ENCODE measurements around the gene IVD. TPM values are rescaled to one million over a fixed set of nuclear protein-coding genes. Genes with fewer than 3 reads are reported as not detected.

The IVD gene
- total and polyA plus RNA-seq, 9 of the 15 experiments (the other 6 are each of a cell fraction or from before 2014, with no cell fraction given): 0.15 to 4.5 (median 2.4) TPM

GRCh38 chr15:40437752-40438687 lies 32.4 kb downstream of the IVD start (continued):
- TF ChIP-seq CREB5 (CRISPR knock-in tag; IDR thresholded peaks at IDR 0.05) (no peak), BCLAF1 (IDR thresholded peaks at IDR 0.05; ENCODE audit: borderline replicate concordance in 1 of 2, control insufficient read depth in 1 of 2, low read depth in 2 of 2, low read length in 1 of 2) (no peak), MGA (IDR thresholded peaks at IDR 0.05) (no peak), KDM5B (IDR thresholded peaks at IDR 0.05; ENCODE audit: insufficient replicate concordance, low read depth, low read length) (no peak), SNAPC5 (CRISPR knock-in tag; IDR thresholded peaks at IDR 0.05) (no peak), ZNF3 (CRISPR knock-in tag; IDR thresholded peaks at IDR 0.05) (no peak), ZNF133 (CRISPR knock-in tag; IDR thresholded peaks at IDR 0.05) (no peak), ZC3H8 (IDR thresholded peaks at IDR 0.05) (no peak), BACH1 (tag; IDR thresholded peaks at IDR 0.05) (no peak), TAF7 (tag; IDR thresholded peaks at IDR 0.05) (no peak)
